DOHH2 (cell line): ENCODE data around the gene RFPL2.

ENCODE experiments used
- H3F3A ChIP-seq: fragments of 200-600 bp; sonication (generic), shearing (Covaris generic); 2 replicates; pipeline ENCODE4 v1.6.0; 2016; ENCODE audit warnings: antibody characterized with exemption, mild to moderate bottlenecking; ENCODE audit not compliant: control insufficient read depth, insufficient read depth
- H3K27ac ChIP-seq: fragments of 200-600 bp; sonication (generic); 2 replicates; pipeline ENCODE4 v1.5.1; 2014; ENCODE audit warnings: low read depth, mild to moderate bottlenecking, low read length, moderate library complexity
- H3K27me3 ChIP-seq: fragments of 200-600 bp; sonication (generic); 2 replicates; pipeline ENCODE4 v1.6.1; 2014; ENCODE audit warnings: mild to moderate bottlenecking, low read length, mixed read lengths; ENCODE audit not compliant: control insufficient read depth
- H3K36me3 ChIP-seq: fragments of 200-600 bp; sonication (generic); 2 replicates; pipeline ENCODE4 v1.6.1; 2014; ENCODE audit warnings: mild to moderate bottlenecking, low read length, moderate library complexity, mixed read lengths; ENCODE audit not compliant: control insufficient read depth
- H3K4me1 ChIP-seq: fragments of 200-600 bp; sonication (generic); 2 replicates; pipeline ENCODE4 v1.6.1; 2014; ENCODE audit warnings: mild to moderate bottlenecking, low read length, mixed read lengths; ENCODE audit not compliant: control insufficient read depth
- H3K4me2 ChIP-seq: fragments of 200-600 bp; sonication (generic); 2 replicates; pipeline ENCODE4 v1.6.0; 2014; ENCODE audit warnings: mild to moderate bottlenecking, low read length, moderate library complexity
- H3K4me3 ChIP-seq: fragments of 200-600 bp; sonication (generic); 2 replicates; pipeline ENCODE4 v1.5.1; 2014; ENCODE audit warnings: mild to moderate bottlenecking, low read length, mixed read lengths
- H3K79me2 ChIP-seq: fragments of 200-600 bp; sonication (generic); 2 replicates; pipeline ENCODE4 v1.6.1; 2014; ENCODE audit warnings: mild to moderate bottlenecking, low read length, mixed read lengths; ENCODE audit not compliant: control insufficient read depth
- H3K9me2 ChIP-seq: fragments of 200-600 bp; sonication (generic); replicated peaks from 2 replicates; pipeline ENCODE4 v1.6.1; 2014; ENCODE audit warnings: mild to moderate bottlenecking, low read length, mixed read lengths; ENCODE audit not compliant: control insufficient read depth
- H3K9me3 ChIP-seq: fragments of 200-600 bp; sonication (generic); 2 replicates; pipeline ENCODE4 v1.6.1; 2014; ENCODE audit warnings: antibody characterized with exemption, low read length, mixed read lengths; ENCODE audit not compliant: control insufficient read depth, insufficient read depth
- H4K20me1 ChIP-seq: fragments of 200-600 bp; sonication (generic); 2 replicates; pipeline ENCODE4 v1.6.0; 2014; ENCODE audit warnings: low read depth, mild to moderate bottlenecking, antibody characterized with exemption, low read length, moderate library complexity; ENCODE audit not compliant: control insufficient read depth, insufficient read depth
- CTCF ChIP-seq: fragments of 200-600 bp; sonication (generic); IDR thresholded peaks from one replicate; pipeline ENCODE4 v1.5.1; 2014; ENCODE audit warnings: antibody characterized with exemption, mild to moderate bottlenecking, low read depth, low read length; ENCODE audit not compliant: poor library complexity, severe bottlenecking
- EZH2phosphoT487 ChIP-seq: fragments of 200-600 bp; sonication (generic); IDR thresholded peaks from 2 replicates; pipeline ENCODE4 v1.6.1; 2017; ENCODE audit warnings: borderline replicate concordance, mild to moderate bottlenecking, antibody characterized with exemption, low read length, moderate library complexity, mixed read lengths

Gene RFPL2

GRCh38 chr22:32237906-32238305 is 33.0 kb upstream of the RFPL2 start:
- Histone ChIP-seq H3K4me3 (no peak overlapping the region), H3K9me3 (no peaks in the 10 kb centered on the region), H3K4me2 (no peak overlapping the region), H3K27ac (no peak overlapping the region), H3K4me1 (no peaks in the 10 kb centered on the region), H3K9me2 (no peaks in the 10 kb centered on the region), H3F3A (no peaks in the 10 kb centered on the region), H4K20me1 (no peaks in the 10 kb centered on the region), H3K36me3 (no peaks in the 10 kb centered on the region), H3K27me3 (no peaks in the 10 kb centered on the region; the same call in 1 of the 2 replicates), H3K79me2 (no peaks in the 10 kb centered on the region)
- no peak for TF ChIP-seq EZH2phosphoT487
- no peak for TF ChIP-seq CTCF

DNA sequence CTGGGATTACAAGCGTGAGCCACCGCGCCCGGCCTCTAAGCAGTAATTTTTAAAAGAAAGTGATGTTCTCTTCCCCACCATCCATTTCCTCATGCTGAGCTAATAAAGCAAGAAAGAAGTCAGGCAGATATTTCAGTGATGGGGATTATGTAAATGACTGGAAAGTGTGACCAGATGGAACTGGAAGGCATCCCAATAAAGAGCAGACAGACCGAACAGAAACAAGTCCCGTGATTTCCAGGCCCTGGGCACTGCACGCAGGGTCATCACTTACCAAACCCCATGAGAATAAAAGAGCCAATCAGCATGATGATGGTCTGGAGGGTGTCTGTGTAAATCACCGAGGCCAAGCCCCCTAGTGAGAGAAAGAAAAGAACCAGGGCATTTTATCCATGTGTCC is 32.1 kb upstream of the RFPL2 start:
- no peaks in the 10 kb centered on the region for H3K9me2 ChIP-seq
- no peaks in the 10 kb centered on the region for H3K9me3 ChIP-seq
- no peak overlapping the region for H3K4me2 ChIP-seq
- no peak overlapping the region for H3K27ac ChIP-seq
- no peaks in the 10 kb centered on the region for H3K79me2 ChIP-seq
- H3K4me1 ChIP-seq: no peaks in the 10 kb centered on the region
- no peaks in the 10 kb centered on the region for H3F3A ChIP-seq
- no peak for TF ChIP-seq CTCF
- TF ChIP-seq EZH2phosphoT487: no peak
- H3K4me3 ChIP-seq: no peak overlapping the region
- H3K27me3 ChIP-seq: no peaks in the 10 kb centered on the region; the same call in 1 of the 2 replicates
- H3K36me3 ChIP-seq: no peaks in the 10 kb centered on the region
- no peaks in the 10 kb centered on the region for H4K20me1 ChIP-seq

DNA sequence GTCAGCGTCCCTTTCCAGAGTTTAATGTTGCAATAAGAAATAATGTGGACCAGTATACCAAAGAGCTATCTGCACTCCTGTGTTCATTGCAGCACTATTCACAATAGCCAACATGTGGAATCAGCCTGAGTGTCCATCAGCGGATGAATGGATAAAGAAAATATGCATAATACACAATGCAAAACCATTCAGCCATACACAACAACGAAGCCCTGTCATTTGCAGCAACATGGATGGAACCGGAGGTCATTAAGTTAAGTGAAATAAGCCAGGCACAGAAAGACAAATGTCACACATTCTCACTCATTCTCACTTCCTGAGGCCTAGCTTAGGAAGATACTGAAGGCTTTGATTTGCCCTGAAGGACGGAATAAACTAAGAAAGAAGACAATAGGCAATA is 28.2 kb upstream of the RFPL2 start:
- no peaks in the 10 kb centered on the region for H3K9me3 ChIP-seq
- peaks cover 5% of the 10 kb centered on the region for H3K27me3 ChIP-seq
- H3K79me2 ChIP-seq: no peaks in the 10 kb centered on the region
- H3K4me2 ChIP-seq: no peak overlapping the region
- H3K27ac ChIP-seq: no peak overlapping the region
- H3K36me3 ChIP-seq: no peaks in the 10 kb centered on the region
- no peaks in the 10 kb centered on the region for H3K9me2 ChIP-seq
- H3F3A ChIP-seq: no peaks in the 10 kb centered on the region
- H3K4me1 ChIP-seq: no peaks in the 10 kb centered on the region
- H3K4me3 ChIP-seq: no peak overlapping the region
- TF ChIP-seq EZH2phosphoT487: no peak
- no peak for TF ChIP-seq CTCF
- H4K20me1 ChIP-seq: no peaks in the 10 kb centered on the region
